ENCODE data around the gene SMIM21.

DNA sequence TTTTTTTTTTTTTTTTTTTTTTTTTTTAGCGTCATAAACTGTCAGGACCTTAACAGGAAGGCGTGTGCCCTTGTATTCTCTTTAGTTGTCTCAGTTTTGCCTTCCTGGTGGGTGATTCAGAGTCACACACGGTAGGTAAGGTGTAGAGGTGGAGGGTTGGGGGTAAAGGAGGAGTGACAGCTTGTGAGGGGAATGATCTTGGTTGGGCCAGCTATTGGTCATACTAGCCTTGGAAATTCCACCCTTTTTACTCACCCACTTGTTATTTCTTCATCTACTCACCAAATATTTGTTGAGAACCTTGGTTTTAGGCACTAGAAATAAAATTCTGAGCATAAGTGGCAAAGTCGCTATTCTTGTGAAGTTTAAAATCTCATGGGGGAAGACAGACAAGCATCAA is 22.2 kb downstream of the SMIM21 start:
- TF ChIP-seq, protein P1, sequence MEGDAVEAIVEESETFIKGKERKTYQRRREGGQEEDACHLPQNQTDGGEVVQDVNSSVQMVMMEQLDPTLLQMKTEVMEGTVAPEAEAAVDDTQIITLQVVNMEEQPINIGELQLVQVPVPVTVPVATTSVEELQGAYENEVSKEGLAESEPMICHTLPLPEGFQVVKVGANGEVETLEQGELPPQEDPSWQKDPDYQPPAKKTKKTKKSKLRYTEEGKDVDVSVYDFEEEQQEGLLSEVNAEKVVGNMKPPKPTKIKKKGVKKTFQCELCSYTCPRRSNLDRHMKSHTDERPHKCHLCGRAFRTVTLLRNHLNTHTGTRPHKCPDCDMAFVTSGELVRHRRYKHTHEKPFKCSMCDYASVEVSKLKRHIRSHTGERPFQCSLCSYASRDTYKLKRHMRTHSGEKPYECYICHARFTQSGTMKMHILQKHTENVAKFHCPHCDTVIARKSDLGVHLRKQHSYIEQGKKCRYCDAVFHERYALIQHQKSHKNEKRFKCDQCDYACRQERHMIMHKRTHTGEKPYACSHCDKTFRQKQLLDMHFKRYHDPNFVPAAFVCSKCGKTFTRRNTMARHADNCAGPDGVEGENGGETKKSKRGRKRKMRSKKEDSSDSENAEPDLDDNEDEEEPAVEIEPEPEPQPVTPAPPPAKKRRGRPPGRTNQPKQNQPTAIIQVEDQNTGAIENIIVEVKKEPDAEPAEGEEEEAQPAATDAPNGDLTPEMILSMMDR (optimal IDR thresholded peaks at IDR 0.05 in 1 of 3, IDR thresholded peaks at IDR 0.05 in 1 of 3, conservative IDR thresholded peaks at IDR 0.05 in 1 of 3; ENCODE audit: extremely low read depth in 1 of 3, insufficient read depth in 2 of 3, low read length in 3 of 3): no peak
- TF ChIP-seq EZH2 (IDR thresholded peaks at IDR 0.05; ENCODE audit: low read length): no peak
